Neural cell (in vitro differentiated cells): Measurements from ENCODE around the gene PLP2. TPM values are rescaled to one million over a fixed set of nuclear protein-coding genes. Genes with fewer than 3 reads are reported as not detected.

Source experiments
- H2AFZ ChIP-seq: fragments of 200-600, 300-800 bp; sonication (generic), shearing (Covaris generic); 2 replicates; pipeline ENCODE4 v1.6.0; 2014; ENCODE audit warnings: low read depth, mild to moderate bottlenecking, antibody characterized with exemption, low read length, moderate library complexity
- H3F3A ChIP-seq: fragments of 200-600 bp; shearing (Covaris generic); 2 replicates; pipeline ENCODE4 v1.6.1; 2016; ENCODE audit warnings: mild to moderate bottlenecking, moderate library complexity, mixed read lengths, antibody characterized with exemption, low read length; ENCODE audit not compliant: insufficient read depth, poor library complexity, severe bottlenecking
- H3K27ac ChIP-seq: fragments of 200-600, 300-800 bp; sonication (generic), shearing (Covaris generic); 2 replicates; pipeline ENCODE4 v1.5.1; 2014; ENCODE audit warnings: mild to moderate bottlenecking, low read length, moderate library complexity
- H3K27me3 ChIP-seq: fragments of 300-800, 200-600 bp; sonication (generic), shearing (Covaris generic); 2 replicates; pipeline ENCODE4 v1.6.0; 2014; ENCODE audit warnings: mild to moderate bottlenecking, low read depth, low read length, moderate library complexity; ENCODE audit not compliant: insufficient read depth
- H3K36me3 ChIP-seq: fragments of 300-800, 200-600 bp; sonication (generic), shearing (Covaris generic); 2 replicates; pipeline ENCODE4 v1.5.1; 2014; ENCODE audit warnings: mild to moderate bottlenecking, antibody characterized with exemption, low read length, moderate library complexity; ENCODE audit not compliant: insufficient read depth
- H3K4me2 ChIP-seq: fragments of 300-800, 200-600 bp; sonication (generic), shearing (Covaris generic); 2 replicates; pipeline ENCODE4 v1.6.0; 2014; ENCODE audit warnings: mild to moderate bottlenecking, low read length
- H3K4me3 ChIP-seq: fragments of 300-800, 200-600 bp; sonication (generic), shearing (Covaris generic); 2 replicates; pipeline ENCODE4 v1.5.1; 2014; ENCODE audit warnings: mild to moderate bottlenecking, low read length, moderate library complexity
- H3K79me2 ChIP-seq: fragments of 200-600 bp; shearing (Covaris generic); replicated peaks from 2 replicates; pipeline ENCODE4 v1.6.0; 2014; ENCODE audit warnings: mild to moderate bottlenecking, low read length, moderate library complexity; ENCODE audit not compliant: insufficient read depth
- H3K9ac ChIP-seq: fragments of 300-800, 200-600 bp; sonication (generic), shearing (Covaris generic); 2 replicates; pipeline ENCODE4 v1.6.1; 2016; ENCODE audit warnings: mild to moderate bottlenecking, low read length, mixed read lengths
- H3K9me2 ChIP-seq: fragments of 200-600 bp; shearing (Covaris generic); 2 replicates; pipeline ENCODE4 v1.6.1; 2016; ENCODE audit warnings: mild to moderate bottlenecking, low read length, mixed read lengths; ENCODE audit not compliant: insufficient read depth
- H3K9me3 ChIP-seq: fragments of 200-600, 300-800 bp; sonication (generic), shearing (Covaris generic); 2 replicates; pipeline ENCODE4 v1.6.1; 2016; ENCODE audit warnings: mild to moderate bottlenecking, mixed run types, low read length, moderate library complexity, mixed read lengths
- H4K20me1 ChIP-seq: fragments of 200-600 bp; shearing (Covaris generic); 2 replicates; pipeline ENCODE4 v1.6.1; 2016; ENCODE audit warnings: mild to moderate bottlenecking, mixed run types; ENCODE audit not compliant: insufficient read depth
- CTCF ChIP-seq: fragments of 450-650 bp; IDR thresholded peaks from 2 replicates; pipeline ENCODE4 v1.5.1; 2014; ENCODE audit warnings: antibody characterized with exemption, mild to moderate bottlenecking, moderate library complexity; ENCODE audit not compliant: poor library complexity, severe bottlenecking
- EP300 ChIP-seq: fragments of 450-650 bp; conservative IDR thresholded peaks from 2 replicates; pipeline ENCODE4 v1.6.1; 2014; ENCODE audit warnings: antibody characterized with exemption, mild to moderate bottlenecking, moderate library complexity; ENCODE audit not compliant: poor library complexity, severe bottlenecking
- EZH2 ChIP-seq: fragments of 200-600, 300-800 bp; shearing (Covaris generic), sonication (generic); IDR thresholded peaks from 2 replicates; pipeline ENCODE4 v1.6.1; 2014; ENCODE audit warnings: antibody characterized with exemption, low read length, borderline replicate concordance, mild to moderate bottlenecking; ENCODE audit not compliant: insufficient read depth, poor library complexity, severe bottlenecking
- MXI1 ChIP-seq: fragments of 450-650 bp; conservative IDR thresholded peaks from 2 replicates; pipeline ENCODE4 v1.6.1; 2014; ENCODE audit warnings: antibody characterized with exemption, mild to moderate bottlenecking; ENCODE audit not compliant: poor library complexity, severe bottlenecking
- POLR2AphosphoS5 ChIP-seq: IDR thresholded peaks from 2 replicates; pipeline ENCODE4 v1.6.1; 2012
- RAD21 ChIP-seq: fragments of 450-650 bp; conservative IDR thresholded peaks from 2 replicates; pipeline ENCODE4 v1.6.1; 2014; ENCODE audit warnings: antibody characterized with exemption, mild to moderate bottlenecking, moderate library complexity
- REST ChIP-seq: IDR thresholded peaks from 2 replicates; pipeline ENCODE4 v1.6.1; 2012; ENCODE audit warnings: borderline replicate concordance
- SMC3 ChIP-seq: fragments of 450-650 bp; conservative IDR thresholded peaks from 2 replicates; pipeline ENCODE4 v1.6.1; 2014; ENCODE audit warnings: antibody characterized with exemption, mild to moderate bottlenecking, moderate library complexity; ENCODE audit not compliant: poor library complexity
- TAF1 ChIP-seq: IDR thresholded peaks from 2 replicates; pipeline ENCODE4 v1.6.1; 2012; ENCODE audit warnings: low read depth
- polyA plus RNA-seq: library from polyadenylated mRNA; depleted of rRNA; stranded (reverse); fragments of >200 nt; gene quantifications from 2 replicates; pipeline ENCODE4 v1.2.3, GENCODE V29; 2014

PLP2 gene
- polyA plus RNA-seq, 1 donor from 2014 or later: not detected

GRCh38 chrX:49160908-49161307 is 10.8 kb upstream of the PLP2 start:
- TF ChIP-seq EZH2 (no peak), REST (no peak), MXI1 (no peak), POLR2AphosphoS5 (no peak), CTCF (no peak), RAD21 (no peak), TAF1 (no peak), SMC3 (no peak), EP300 (no peak)
- H2AFZ ChIP-seq: no peak overlapping the region
- no peak overlapping the region for H3K27ac ChIP-seq
- no peaks in the 10 kb centered on the region for H3K79me2 ChIP-seq
- no peaks in the 10 kb centered on the region for H3K27me3 ChIP-seq
- no peaks in the 10 kb centered on the region for H3K36me3 ChIP-seq
- no peak overlapping the region for H3K4me3 ChIP-seq
- no peak overlapping the region for H3K9ac ChIP-seq
- no peaks in the 10 kb centered on the region for H3K9me3 ChIP-seq
- H3K4me2 ChIP-seq: no peak overlapping the region
- no peaks in the 10 kb centered on the region for H3K9me2 ChIP-seq
- no peaks in the 10 kb centered on the region for H3F3A ChIP-seq
- no peaks in the 10 kb centered on the region for H4K20me1 ChIP-seq

GRCh38 chrX:49161632-49162031 is 10.1 kb upstream of the PLP2 start:
- no peaks in the 10 kb centered on the region for H4K20me1 ChIP-seq
- H3K79me2 ChIP-seq: no peaks in the 10 kb centered on the region
- H3K9me2 ChIP-seq: no peaks in the 10 kb centered on the region
- no peaks in the 10 kb centered on the region for H3K9me3 ChIP-seq
- no peak overlapping the region for H3K4me2 ChIP-seq
- H3K36me3 ChIP-seq: no peaks in the 10 kb centered on the region
- H2AFZ ChIP-seq: no peak overlapping the region
- no peak overlapping the region for H3K27ac ChIP-seq
- H3K4me3 ChIP-seq: no peak overlapping the region
- no peak overlapping the region for H3K9ac ChIP-seq
- TF ChIP-seq EZH2 (no peak), REST (no peak), MXI1 (no peak), EP300 (no peak), RAD21 (no peak), SMC3 (no peak), POLR2AphosphoS5 (no peak), CTCF (no peak), TAF1 (no peak)
- H3K27me3 ChIP-seq: no peaks in the 10 kb centered on the region
- H3F3A ChIP-seq: no peaks in the 10 kb centered on the region
